ENCODE results near the gene CRTC3.

CRTC3 gene

DNA sequence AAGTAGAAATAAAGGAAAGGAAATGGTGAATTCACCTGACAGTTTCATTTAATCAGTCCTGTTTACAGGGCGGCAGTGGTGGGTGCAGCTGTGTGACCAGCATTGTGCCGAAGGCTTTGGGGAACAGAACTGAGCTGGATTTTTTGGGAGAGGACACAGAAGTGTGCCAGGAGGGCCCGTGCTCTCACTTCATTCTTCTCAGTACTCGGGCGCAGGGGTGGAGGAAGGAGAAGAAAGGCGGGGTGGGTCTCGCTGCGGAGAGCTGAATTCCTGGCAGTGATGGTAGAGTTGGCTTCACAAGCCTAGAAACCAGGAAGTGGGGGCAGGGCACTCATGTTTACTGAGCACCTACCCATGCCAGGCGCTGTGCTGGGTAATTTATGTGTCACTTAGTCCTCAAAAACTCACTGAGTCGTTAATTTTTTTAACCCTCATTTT is 64.6 kb downstream of the CRTC3 start:
- peak; percentile 75 for DNase-seq (ENCODE audit: low read depth)

DNA sequence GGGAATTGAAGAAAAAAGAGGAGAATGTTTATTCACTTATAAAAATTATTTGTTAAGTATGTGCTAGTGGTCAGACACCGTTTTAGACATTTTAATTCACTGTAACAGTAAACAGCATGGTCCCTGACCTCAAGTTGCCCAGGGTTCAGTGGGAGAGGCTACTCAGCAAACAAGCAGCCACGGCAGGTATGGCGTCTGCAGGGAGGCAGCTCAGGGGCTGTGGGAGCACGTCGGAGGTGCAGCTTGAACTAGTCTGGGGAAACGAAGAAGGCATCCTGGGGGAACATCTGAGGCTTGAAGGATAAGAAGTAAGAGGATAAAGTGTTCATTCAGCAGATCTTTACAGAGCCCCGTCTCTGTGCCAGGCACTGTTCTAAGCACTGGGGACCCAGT is 66.0 kb downstream of the CRTC3 start:
- DNase-seq (ENCODE audit: low read depth): no peak

DNA sequence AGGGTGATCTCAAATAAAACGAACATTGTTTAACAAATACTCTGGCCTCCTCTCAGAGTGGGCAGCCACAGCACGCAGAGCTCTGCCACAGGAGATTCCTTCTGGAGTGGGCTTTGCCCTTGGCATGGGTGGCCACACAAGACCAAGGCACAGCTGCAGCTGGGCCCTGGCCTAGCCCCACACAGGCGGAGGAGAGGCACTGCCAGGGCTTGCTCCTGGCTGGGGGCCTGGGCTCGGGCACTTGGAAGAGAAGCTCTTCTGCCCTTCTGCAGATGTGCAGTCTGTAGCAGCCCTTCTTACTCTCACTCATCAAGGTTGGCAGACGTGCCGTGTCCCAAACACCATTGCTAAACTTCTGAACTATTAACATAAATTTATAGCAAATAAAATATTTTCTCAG is 67.2 kb downstream of the CRTC3 start:
- no peak for DNase-seq (ENCODE audit: low read depth)

DNA sequence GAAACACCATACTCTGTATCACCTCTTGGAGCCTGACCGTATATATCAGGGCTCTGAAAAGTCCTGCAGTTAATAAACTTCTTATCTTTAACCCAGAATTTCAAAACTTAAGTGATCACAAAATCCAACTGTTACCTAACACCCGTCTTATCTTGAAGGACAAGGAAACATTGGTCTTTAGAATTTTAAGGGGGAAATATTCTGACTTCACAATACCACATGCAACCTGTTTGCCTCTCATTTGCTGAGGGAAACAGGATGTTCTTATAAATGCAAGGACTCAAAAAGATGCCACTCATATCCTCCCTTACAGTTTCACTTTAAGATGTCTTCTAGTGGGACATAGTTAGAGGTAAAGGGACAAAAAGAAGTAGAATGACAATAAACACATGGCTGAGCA is 67.9 kb downstream of the CRTC3 start:
- DNase-seq (ENCODE audit: low read depth): no peak

DNA sequence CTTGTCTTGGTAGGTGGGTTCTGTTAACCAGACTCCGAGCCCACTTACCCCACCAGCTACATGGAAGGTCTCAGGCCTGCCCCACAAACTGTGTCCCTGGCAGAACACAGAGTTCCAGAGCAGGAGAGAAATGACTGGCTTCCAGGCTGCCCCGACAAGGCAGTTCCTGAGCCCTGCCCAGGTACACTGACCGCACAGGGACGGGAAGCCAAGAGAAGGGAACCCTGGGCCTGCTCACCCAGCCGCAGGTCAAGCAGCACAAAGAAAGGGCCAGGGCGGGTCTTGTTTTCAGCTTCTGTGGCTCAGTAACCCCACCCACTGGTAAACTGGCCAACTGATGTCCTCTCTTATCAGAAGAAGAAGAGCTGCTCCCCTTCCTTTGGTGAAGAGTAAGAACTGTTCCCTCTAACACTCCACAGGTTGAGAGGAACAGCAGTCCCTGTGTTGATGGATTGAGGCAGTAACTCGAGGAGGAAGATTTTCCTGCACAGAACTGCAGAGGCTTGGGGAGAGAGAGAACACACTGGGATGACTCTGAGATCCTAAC is 68.4 kb downstream of the CRTC3 start:
- no peak for DNase-seq (ENCODE audit: low read depth)

DNA sequence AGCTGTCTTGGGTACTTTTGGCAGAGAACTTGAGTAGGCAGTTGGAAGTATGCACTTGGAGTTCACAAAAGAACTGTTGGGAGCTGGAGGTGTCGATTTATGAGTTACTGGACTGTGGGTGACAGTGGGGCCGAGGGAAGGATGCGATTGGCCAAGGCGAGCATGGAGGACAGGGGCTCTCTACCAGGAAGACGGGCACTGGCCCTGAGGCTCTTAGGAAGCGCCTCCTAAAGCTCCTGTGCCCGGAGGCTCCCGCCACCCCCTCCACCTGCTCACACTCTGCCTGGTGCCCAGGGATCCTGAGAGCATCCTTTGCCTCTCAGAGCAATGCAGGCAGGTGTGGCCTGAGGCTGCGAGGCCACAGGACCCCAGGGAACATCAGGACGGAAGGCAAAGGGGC is 69.0 kb downstream of the CRTC3 start:
- DNase-seq (ENCODE audit: low read depth): no peak

DNA sequence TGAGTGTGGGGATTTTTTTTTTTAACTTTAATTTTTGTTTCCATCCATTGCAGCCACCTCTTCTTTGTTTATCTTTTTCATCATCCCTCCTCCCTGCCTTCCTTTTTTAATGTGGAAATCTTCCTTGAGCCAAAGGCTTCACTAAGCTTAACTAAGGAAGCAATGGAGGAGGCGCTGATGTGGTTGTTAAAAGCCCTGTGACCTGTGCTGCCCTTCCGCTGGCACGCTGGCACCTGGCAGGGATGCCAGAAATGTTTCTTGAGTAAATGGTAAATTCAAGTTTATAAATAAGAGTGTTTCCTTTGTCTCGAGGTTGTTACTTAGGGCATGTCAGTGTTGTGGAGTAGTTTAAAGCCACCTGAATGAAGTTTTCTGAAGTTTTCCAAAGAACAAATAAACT is 69.4 kb downstream of the CRTC3 start:
- no peak for DNase-seq (ENCODE audit: low read depth)

DNA sequence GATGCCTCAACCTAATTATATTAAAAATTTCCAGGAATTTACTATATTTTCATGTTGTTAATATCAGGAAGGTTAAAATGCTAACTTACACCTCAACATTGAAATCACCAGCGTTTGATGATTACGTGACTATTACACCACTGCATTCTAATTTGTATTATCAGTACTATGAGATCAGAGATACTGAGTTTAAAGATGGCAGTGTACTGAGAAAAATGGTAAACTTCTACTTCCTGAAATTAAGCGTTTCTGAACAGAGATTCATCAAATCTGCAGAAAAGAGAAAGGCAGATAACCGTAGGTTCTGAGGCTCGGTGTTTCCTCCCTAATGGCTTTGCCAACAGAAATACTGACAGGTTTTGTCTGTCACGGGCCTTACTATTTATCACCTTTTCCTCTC is 69.9 kb downstream of the CRTC3 start:
- no peak for DNase-seq (ENCODE audit: low read depth)

DNA sequence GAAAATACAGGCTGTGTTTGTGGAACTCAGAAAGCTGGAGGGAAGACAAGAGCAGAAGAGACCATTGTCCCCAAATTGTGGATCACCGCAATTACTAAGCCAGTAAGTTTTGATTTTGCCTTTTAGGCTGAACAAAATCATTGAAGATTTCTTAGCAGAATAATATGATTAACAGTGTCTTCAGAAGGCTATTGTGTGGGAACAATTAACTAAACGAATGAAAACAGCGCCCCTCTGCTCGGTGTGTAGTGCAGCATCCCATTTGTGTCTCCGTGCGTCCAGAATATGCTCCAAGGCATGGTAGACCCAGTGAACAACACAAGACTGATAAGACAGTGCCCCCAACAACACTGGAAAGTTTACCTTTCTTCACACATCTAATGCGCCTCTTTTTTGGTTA is 71.2 kb downstream of the CRTC3 start:
- no peak for DNase-seq (ENCODE audit: low read depth)

DNA sequence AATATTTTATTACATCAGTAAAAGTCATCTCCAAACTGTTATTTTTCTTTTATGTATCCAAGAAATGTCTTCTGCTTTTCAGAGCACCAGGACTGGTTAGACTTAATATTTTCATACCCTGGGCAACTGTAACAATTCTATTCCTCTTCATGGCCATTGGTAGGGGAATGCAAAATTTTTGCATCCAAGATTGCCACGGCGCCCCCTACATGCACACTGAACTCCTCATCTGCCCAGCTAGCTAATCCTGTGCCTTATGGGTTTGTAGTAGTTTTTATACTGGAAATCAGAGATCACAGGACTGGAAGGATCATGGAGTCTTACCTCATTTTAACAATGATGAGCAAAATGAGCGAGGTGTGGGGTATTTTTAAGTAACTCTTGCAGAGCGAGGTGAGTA is 74.2 kb downstream of the CRTC3 start:
- DNase-seq (ENCODE audit: low read depth): peak; percentile 20

DNA sequence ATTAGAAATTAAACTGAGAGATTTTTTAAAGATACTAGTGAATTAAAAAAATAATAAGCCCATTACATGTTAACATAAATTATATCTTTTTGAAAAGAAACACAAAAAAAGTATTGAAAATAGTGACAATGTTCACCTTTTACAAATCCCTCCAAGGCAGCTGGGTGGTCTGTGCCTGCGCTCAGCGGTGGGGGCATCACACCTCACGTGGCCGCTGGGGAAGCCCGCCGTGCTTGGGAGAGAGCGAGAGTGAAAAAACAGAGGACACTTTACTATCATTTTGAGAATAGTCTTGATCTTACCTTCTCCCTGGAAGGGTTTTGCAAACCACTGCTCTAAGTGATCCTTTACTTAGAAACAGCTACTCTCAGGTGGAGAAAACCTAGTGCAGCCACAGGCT is 76.9 kb downstream of the CRTC3 start:
- no peak for DNase-seq (ENCODE audit: low read depth)

DNA sequence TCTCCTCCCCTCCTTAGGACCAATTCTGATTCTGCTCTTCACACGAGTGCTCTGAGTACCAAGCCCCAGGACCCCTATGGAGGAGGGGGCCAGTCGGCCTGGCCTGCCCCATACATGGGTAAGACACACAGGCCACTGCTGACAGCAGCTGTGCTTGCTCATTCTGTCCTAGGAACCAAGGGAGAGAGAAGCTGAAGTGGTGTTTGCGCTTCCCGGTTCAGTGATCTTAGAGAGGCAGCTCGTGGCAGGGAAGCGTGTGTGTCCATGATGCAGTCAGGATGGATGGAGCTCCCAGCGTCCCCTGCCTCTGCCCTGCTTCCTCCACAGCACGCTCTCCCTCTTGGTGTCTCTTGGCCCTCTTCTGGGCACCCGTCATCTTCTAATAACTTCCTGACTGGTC is 77.6 kb downstream of the CRTC3 start:
- DNase-seq (ENCODE audit: low read depth): no peak

DNA sequence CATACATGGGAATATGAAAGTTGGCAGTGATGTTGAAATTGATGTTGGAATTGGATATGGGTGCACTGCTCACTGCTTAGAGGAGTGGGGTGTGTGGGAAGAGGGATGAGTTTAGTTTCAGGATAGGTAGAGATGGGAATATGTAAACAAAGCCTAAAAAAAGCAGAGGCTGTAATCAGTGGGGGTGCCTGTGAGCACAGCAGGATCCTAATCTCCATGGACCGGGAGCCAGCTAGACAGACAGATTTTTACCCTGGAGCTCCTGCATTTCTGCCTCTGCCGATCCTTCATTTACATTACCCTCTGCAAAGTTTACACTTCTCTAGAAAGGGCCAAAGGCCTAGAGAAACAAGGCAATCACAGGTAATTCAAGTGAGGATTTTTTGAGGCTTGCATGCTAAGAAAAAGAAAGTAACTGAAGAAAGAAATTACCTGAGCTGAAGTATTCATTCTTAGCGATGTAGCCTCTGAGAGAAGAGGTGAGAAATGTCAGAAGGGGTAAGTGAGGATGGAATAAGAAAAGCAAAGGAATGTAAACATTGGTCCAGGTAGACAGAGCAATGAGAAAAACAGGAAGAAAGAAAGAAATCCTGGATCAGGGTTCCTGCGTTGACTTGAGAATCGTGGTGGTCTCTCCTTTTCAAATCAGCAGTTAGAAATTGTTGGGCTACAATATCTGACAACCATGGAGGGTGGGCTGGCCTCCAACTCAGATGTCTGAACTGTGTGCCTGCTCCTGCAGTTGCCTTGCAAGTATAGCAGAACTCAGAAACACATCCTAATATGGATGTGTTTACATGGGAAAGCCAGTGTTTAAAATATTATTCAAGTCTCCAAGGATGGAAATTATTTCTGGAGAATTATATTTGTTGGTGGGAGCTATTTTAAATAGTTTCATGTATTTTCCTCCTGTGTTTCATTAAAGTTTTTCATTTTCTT is 79.8 kb downstream of the CRTC3 start:
- no peak for DNase-seq (ENCODE audit: low read depth)

DNA sequence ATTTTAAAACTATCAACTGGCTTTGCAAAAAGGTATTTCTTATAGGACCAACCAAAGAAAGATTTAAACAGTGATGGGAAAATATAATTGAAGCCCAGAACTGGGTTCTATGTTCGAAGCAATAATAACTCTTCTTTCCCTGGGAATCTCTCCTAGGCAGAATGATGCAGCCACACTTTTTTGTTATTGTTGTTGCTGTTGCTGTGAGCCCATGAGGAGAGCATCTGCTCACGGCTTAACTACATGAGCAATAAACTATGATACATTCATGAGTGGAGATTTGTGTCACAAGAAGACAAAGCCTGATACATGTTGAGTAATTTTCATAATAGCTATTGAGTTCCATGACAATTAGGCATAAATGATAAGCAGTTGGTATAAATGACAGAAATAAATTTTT is 80.5 kb downstream of the CRTC3 start:
- no peak for DNase-seq (ENCODE audit: low read depth)

DNA sequence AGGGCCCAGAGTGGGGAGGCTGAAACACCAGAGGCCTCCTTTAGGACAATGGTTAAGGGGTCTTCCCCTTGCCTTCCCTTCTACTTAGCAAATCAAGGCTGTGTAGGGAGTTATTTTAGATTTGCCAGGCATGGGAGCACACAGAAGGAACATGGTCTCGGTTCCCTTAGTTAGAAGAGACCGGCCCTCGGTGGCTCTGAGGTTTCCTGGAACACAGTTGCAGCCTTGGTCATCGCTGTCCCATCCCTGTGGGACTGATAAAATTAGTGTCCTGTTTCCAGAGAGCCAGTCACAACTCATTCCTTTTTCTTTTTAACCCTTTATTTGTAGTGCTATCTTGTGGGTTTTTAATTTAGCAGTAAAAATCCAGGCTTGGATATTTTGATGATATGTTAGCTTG is 81.4 kb downstream of the CRTC3 start:
- no peak for DNase-seq (ENCODE audit: low read depth)

DNA sequence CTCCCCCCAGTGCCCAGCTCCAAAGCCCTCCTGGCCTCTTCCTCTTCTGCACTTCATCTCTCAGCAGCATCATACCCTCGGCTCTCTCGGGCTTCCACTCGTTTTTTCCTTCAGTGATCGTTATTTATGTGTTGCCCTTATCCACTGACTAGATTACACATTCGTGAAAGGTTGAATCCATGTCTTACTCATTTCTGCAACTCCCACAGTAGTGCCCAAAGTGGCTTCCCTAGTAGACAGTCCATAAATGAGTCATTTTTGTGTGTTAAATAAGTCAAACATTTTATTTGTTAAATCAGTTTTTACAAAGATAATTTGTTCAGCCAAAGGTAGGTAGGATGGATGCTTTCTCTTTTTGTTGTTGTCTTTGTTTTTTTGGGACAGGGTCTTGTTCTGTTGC is 87.4 kb downstream of the CRTC3 start:
- no peak for DNase-seq (ENCODE audit: low read depth)

DNA sequence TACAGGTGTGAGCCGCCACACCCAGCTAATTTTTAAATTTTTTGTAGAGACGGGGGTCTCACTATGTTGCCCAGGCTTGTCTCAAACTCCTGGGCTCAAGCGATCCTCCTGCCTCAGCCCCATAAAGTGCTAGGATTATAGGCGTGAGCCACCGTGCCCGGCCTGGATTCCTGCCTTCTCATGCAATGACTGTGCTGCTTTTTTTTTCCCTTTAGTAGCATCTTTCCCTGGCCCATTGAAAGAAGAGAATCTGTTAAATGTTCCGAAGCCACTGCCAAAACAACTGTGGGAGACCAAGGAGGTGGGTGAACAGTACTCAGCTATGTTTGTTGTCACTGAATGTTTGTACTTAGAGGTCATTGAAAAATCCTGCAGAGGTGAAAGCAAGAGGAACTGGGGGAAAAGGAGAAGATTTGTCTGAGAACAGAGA is 88.0 kb downstream of the CRTC3 start:
- no peak for DNase-seq (ENCODE audit: low read depth)

DNA sequence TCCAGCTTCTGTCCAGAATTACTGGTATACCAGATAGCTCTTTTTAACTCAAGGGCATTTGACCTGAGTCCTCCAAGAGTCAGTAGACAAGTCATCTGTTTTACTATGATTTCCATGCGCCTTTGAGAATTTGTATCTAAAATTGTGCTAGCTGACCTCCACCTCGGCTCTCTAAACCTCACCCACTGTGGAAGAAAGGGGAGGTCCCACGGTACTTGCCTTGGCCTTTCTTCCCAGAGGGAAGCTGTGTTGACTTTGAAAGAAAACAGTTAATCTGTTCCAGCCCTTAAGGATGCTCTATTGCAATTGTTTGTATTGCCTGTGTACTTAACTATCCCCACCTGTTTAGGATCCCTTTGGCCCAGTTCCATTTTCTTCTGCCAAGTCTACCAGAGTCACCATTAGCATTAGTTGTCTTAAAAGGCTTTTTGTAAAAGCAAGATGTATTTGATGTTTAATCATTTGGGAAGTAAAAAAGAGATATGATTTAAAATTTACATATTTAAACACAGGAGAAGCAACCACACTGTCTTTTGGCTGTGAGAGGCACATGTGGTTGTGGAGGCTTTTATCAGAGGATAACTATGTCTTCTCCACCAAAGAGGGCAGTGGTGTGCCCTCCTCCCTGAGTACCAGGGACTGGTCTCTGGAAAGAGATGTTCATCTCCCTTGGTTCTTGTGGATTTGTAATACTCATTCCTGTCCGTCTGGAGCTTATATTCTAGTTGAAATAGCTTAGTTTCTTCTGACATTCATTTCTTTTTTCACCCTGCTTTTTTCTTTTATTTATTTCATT is 88.8 kb downstream of the CRTC3 start:
- no peak for DNase-seq (ENCODE audit: low read depth)

DNA sequence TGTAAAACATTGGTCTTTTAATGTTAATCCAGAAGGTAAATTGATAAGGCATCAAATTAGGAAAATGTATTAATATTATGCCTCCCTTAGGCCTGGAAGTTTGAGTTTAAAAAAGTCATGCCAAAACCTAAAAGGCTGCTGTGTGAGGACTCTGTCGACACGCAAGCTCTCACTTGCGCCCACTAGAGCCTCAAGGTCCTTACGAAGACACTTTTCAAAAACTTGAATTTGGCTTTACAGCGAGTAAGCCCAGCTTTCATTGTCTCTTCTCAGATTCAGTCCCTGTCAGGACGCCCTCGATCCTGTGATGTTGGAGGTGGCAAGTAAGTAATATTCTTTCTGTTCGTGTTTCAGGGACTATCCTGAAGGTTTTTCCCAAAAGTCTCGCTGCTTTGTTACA is 89.7 kb downstream of the CRTC3 start:
- no peak for DNase-seq (ENCODE audit: low read depth)

DNA sequence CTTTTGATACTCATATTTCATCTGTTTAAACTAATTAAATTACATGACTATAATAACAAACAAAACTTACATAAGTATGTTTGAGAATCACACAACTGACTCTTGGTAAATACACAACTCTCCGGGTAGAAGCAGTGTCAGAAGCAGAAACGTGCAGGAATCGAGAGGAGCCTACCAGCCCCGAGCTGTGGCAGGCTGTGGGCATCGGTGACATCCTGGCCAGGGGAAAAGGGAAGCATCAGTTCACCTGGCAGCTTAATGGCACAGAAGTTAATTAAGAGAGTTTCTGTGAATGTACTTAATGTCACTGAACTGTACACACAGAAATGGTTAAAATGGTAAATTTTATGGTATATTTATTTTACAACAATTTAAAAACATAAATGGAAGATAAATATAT is 90.2 kb downstream of the CRTC3 start:
- no peak for DNase-seq (ENCODE audit: low read depth)

DNA sequence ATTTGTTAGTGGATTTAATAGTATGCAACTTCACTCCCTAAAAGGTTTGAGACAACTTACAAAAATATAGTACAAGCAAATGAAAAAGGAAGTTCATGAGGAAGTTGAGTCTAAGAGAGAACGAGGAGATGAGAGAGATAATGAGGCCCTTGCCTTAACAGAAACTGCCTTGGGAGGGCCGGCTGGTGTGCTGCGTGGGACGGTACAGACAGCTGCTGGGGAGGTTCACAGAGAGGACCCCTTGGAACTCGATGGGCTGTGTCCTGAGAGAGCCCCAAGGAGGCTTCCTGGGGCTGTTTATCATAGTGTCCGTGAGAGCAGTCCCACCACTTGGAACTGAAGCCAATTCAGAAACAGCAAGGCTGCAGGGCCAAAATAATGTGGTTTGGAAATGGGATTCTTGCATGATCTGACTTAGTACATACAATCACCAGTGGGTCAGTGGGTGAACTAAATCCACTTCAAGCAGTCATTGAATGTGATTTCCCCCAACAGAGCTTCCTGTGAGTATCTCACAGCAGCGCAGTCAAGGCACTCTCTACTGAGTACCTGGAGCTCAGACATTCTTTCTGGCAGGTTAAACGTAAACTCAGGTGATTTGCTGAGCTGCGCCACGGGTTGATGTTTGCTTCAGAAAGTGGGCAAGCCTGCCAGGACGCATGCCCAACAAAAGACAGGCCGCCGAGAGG is 90.8 kb downstream of the CRTC3 start:
- DNase-seq (ENCODE audit: low read depth): no peak

DNA sequence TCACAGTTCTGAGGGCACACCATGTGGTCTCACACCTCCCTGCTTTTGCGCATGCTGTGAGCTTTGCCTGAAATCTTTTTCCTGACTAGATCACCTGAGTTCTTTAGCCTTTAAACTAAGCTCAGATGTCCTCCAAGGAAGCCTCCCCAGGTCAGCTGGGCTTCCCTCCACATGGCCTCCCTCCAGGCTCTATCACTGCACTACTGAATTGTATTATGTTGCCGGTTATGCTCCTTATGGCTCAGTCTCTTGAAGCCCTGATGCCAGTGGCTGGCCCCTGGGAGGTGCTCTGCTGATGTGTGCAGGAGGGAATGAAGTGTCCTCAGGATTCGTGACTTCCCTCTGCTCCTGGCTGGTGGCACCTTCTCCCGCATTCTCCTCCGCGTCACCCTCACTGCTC is 94.1 kb downstream of the CRTC3 start:
- no peak for DNase-seq (ENCODE audit: low read depth)
